H1 (cell line): Measurements from ENCODE around the gene PCBP4. TPM values are rescaled to one million over a fixed set of nuclear protein-coding genes. Genes with fewer than 3 reads are reported as not detected.

Experiments used
- CTCF ChIA-PET: fragments of 300-600 bp; sonication (Branson Sonifier 250); formaldehyde crosslinking; loops from one replicate; lab custom pipeline; 2021; ENCODE audit not compliant: partially characterized antibody; lab: Charles Lee
- POLR2A ChIA-PET: fragments of 300-600 bp; sonication (Branson Sonifier 250); formaldehyde crosslinking; loops from one replicate; lab custom pipeline; 2021; ENCODE audit warnings: inconsistent platforms; ENCODE audit not compliant: partially characterized antibody; lab: Charles Lee
- DNase-seq, 2 experiments: peaks; one replicate each; pipeline versions ENCODE4 v3.0.0 to v3.0.0-alpha.2; 2010 to 2022; ENCODE audit warnings: low spot score in 2 of 2, low read depth in 1 of 2, mixed read lengths in 1 of 2
- FAIRE-seq: peaks from 2 replicates; lab custom pipeline; 2011; peaks lifted over from hg19 to GRCh38; lab: Jason Lieb, UNC
- H2AFZ ChIP-seq: 2 replicates; pipeline ENCODE4 v1.8.1; 2012; ENCODE audit warnings: low read length, inconsistent platforms
- H2AK5ac ChIP-seq: 2 replicates; pipeline ENCODE4 v1.6.1; 2013; ENCODE audit warnings: low read depth, low read length
- H2BK120ac ChIP-seq: replicated peaks from 2 replicates; pipeline ENCODE3; 2013; ENCODE audit warnings: low read depth, low read length, inconsistent platforms
- H2BK12ac ChIP-seq: 2 replicates; pipeline ENCODE4 v1.6.1; 2013; ENCODE audit warnings: low read depth, low read length
- H2BK15ac ChIP-seq: 2 replicates; pipeline ENCODE4 v1.6.1; 2013; ENCODE audit warnings: low read length
- H2BK20ac ChIP-seq: 2 replicates; pipeline ENCODE4 v1.6.1; 2013; ENCODE audit warnings: low read length
- H2BK5ac ChIP-seq: 2 replicates; pipeline ENCODE4 v1.6.1; 2013; ENCODE audit warnings: low read depth, low read length
- H3K14ac ChIP-seq: 2 replicates; pipeline ENCODE4 v1.6.1; 2013; ENCODE audit warnings: inconsistent platforms; ENCODE audit not compliant: insufficient read length
- H3K18ac ChIP-seq: 2 replicates; pipeline ENCODE4 v1.6.1; 2013; ENCODE audit warnings: low read length; ENCODE audit errors: extremely low read depth
- H3K23ac ChIP-seq: 2 replicates; pipeline ENCODE4 v1.6.1; 2013; ENCODE audit warnings: inconsistent platforms; ENCODE audit not compliant: insufficient read length
- H3K23me2 ChIP-seq: 2 replicates; pipeline ENCODE4 v1.6.1; 2013; ENCODE audit warnings: low read depth, low read length
- H3K27ac ChIP-seq: 2 replicates; pipeline ENCODE4 v1.6.1; 2011; ENCODE audit warnings: low read depth, low read length, inconsistent platforms
- H3K27me3 ChIP-seq, 4 experiments: replicated peaks in 1 of 4; 1 replicate in 1 of 4; 2 replicates in 3 of 4; pipeline versions ENCODE4 v1.6.1 to v1.8.1; 2011 to 2013; ENCODE audit warnings: low read length in 3 of 4, mild to moderate bottlenecking in 3 of 4, inconsistent platforms in 2 of 4, mixed read lengths in 2 of 4, moderate library complexity in 1 of 4; ENCODE audit not compliant: control insufficient read depth in 3 of 4, insufficient read depth in 3 of 4; ENCODE audit errors: extremely low read depth in 1 of 4
- H3K36me3 ChIP-seq, 4 experiments: 2 replicates each; pipeline versions ENCODE4 v1.6.1 to v1.8.1; 2011 to 2013; ENCODE audit warnings: mild to moderate bottlenecking in 4 of 4, low read length in 3 of 4, moderate library complexity in 2 of 4, control low read depth in 1 of 4, inconsistent platforms in 1 of 4; ENCODE audit not compliant: insufficient read depth in 4 of 4, control insufficient read depth in 2 of 4
- H3K4ac ChIP-seq: replicated peaks from 2 replicates; pipeline ENCODE3; 2013; ENCODE audit warnings: low read length, low read depth, mixed read lengths, inconsistent platforms; ENCODE audit not compliant: insufficient read length
- H3K4me1 ChIP-seq, 4 experiments: replicated peaks in 1 of 4; 1 replicate in 1 of 4; 2 replicates in 3 of 4; pipeline versions ENCODE4 v1.6.1 to v1.8.1; 2011 to 2013; ENCODE audit warnings: low read length in 3 of 4, inconsistent platforms in 2 of 4, mixed read lengths in 1 of 4; ENCODE audit not compliant: insufficient read depth in 4 of 4, control insufficient read depth in 3 of 4
- H3K4me2 ChIP-seq, 2 experiments: 2 replicates each; pipeline versions ENCODE4 v1.6.1 to v1.8.1; 2011 to 2013; ENCODE audit warnings: low read depth in 2 of 2, low read length in 2 of 2, control low read depth in 1 of 2, inconsistent platforms in 1 of 2, mild to moderate bottlenecking in 1 of 2; ENCODE audit not compliant: insufficient read depth in 1 of 2
- H3K4me3 ChIP-seq, 4 experiments: fragments of 200-600, 300-600 bp in 1 of 4; sonication (generic), shearing (Covaris generic), sonication (Bioruptor Twin) in 1 of 4; 2 replicates each; pipeline versions ENCODE4 v1.5.1 to v1.8.1; 2011 to 2016; ENCODE audit warnings: low read length in 4 of 4, low read depth in 3 of 4, control low read depth in 2 of 4, inconsistent platforms in 2 of 4, mild to moderate bottlenecking in 2 of 4, mixed read lengths in 1 of 4, moderate library complexity in 1 of 4; ENCODE audit not compliant: insufficient read depth in 2 of 4; ENCODE audit errors: extremely low read depth in 1 of 4
- H3K56ac ChIP-seq: replicated peaks from 2 replicates; pipeline ENCODE3; 2013; ENCODE audit warnings: low read depth, mild to moderate bottlenecking, mixed read lengths, low read length, inconsistent platforms; ENCODE audit not compliant: insufficient read length
- H3K79me1 ChIP-seq: 2 replicates; pipeline ENCODE4 v1.6.1; 2013; ENCODE audit warnings: low read depth, low read length, control low read depth
- H3K79me2 ChIP-seq, 2 experiments: 2 replicates each; pipeline versions ENCODE4 v1.6.1 to v1.8.1; 2012 to 2013; ENCODE audit warnings: low read length in 2 of 2, mild to moderate bottlenecking in 2 of 2, inconsistent platforms in 1 of 2; ENCODE audit not compliant: insufficient read depth in 2 of 2, control insufficient read depth in 1 of 2
- H3K9ac ChIP-seq, 4 experiments: replicated peaks in 1 of 4; 1 replicate in 1 of 4; 2 replicates in 3 of 4; pipeline versions ENCODE4 v1.6.1 to v1.8.1; 2011 to 2013; ENCODE audit warnings: low read depth in 3 of 4, low read length in 3 of 4, control low read depth in 2 of 4, mild to moderate bottlenecking in 2 of 4, moderate library complexity in 2 of 4, inconsistent platforms in 1 of 4; ENCODE audit errors: extremely low read depth in 1 of 4
- H3K9me3 ChIP-seq, 2 experiments: 2 replicates each; pipeline versions ENCODE4 v1.6.1 to v1.8.1; 2012 to 2013; ENCODE audit warnings: mild to moderate bottlenecking in 2 of 2, moderate library complexity in 2 of 2, control low read depth in 1 of 2, inconsistent platforms in 1 of 2, low read depth in 1 of 2, low read length in 1 of 2, mixed read lengths in 1 of 2; ENCODE audit not compliant: insufficient read depth in 2 of 2
- H4K20me1 ChIP-seq, 2 experiments: replicated peaks in 1 of 2; 2 replicates each; pipeline versions ENCODE3 to v1.8.1; 2011 to 2013; ENCODE audit warnings: inconsistent platforms in 2 of 2, low read length in 2 of 2, mild to moderate bottlenecking in 1 of 2; ENCODE audit not compliant: insufficient read depth in 2 of 2, control insufficient read depth in 1 of 2
- H4K5ac ChIP-seq: 2 replicates; pipeline ENCODE4 v1.6.1; 2013; ENCODE audit warnings: low read length, low read depth, mixed read lengths, inconsistent platforms; ENCODE audit not compliant: insufficient read length
- H4K8ac ChIP-seq: 2 replicates; pipeline ENCODE4 v1.8.0; 2013; ENCODE audit warnings: mild to moderate bottlenecking, moderate library complexity, low read length, inconsistent platforms; ENCODE audit not compliant: insufficient read depth; ENCODE audit errors: extremely low read depth
- H4K91ac ChIP-seq: replicated peaks from 2 replicates; pipeline ENCODE3; 2013; ENCODE audit warnings: low read length, mixed read lengths, inconsistent platforms; ENCODE audit not compliant: insufficient read length
- BRCA1 ChIP-seq: IDR thresholded peaks from 2 replicates; pipeline ENCODE4 v1.6.1; 2012; ENCODE audit warnings: low read depth, low read length, improper control_type of control experiment
- CEBPB ChIP-seq: IDR thresholded peaks from 2 replicates; pipeline ENCODE4 v1.6.1; 2012; ENCODE audit warnings: low read depth, low read length
- CHD2 ChIP-seq: IDR thresholded peaks from 2 replicates; pipeline ENCODE4 v1.6.1; 2012; ENCODE audit warnings: low read length, improper control_type of control experiment
- CREB1 ChIP-seq: IDR thresholded peaks from 2 replicates; pipeline ENCODE4 v1.6.1; 2012; ENCODE audit warnings: inconsistent platforms
- EP300 ChIP-seq, 2 experiments: IDR thresholded peaks; 1 replicate in 1 of 2; 2 replicates in 1 of 2; pipeline ENCODE4 v1.6.1; 2011 to 2012; ENCODE audit warnings: low read depth in 2 of 2, low read length in 2 of 2, mild to moderate bottlenecking in 2 of 2, borderline replicate concordance in 1 of 2, inconsistent platforms in 1 of 2, moderate library complexity in 1 of 2
- FOSL1 ChIP-seq: IDR thresholded peaks from 2 replicates; pipeline ENCODE4 v1.6.1; 2011; ENCODE audit warnings: mild to moderate bottlenecking, low read depth, low read length, moderate library complexity; ENCODE audit not compliant: insufficient read depth
- JUND ChIP-seq: IDR thresholded peaks from 2 replicates; pipeline ENCODE4 v1.6.1; 2011; ENCODE audit warnings: mild to moderate bottlenecking, improper control_type of control experiment, low read length
- KDM1A ChIP-seq: fragments of 200-600, 300-600 bp; sonication (generic); IDR thresholded peaks from 2 replicates; pipeline ENCODE4 v1.7.1; 2016; ENCODE audit warnings: mild to moderate bottlenecking, low read length, borderline replicate concordance
- POLR2AphosphoS5 ChIP-seq: IDR thresholded peaks from 2 replicates; pipeline ENCODE4 v1.6.1; 2011; ENCODE audit warnings: low read depth, low read length
- RFX5 ChIP-seq: IDR thresholded peaks from 2 replicates; pipeline ENCODE4 v1.6.1; 2011; ENCODE audit warnings: low read depth, low read length, improper control_type of control experiment, borderline replicate concordance
- SIRT6 ChIP-seq: IDR thresholded peaks from one replicate; pipeline ENCODE4 v1.7.1; 2012; ENCODE audit warnings: low read length, inconsistent platforms
- SIX5 ChIP-seq: IDR thresholded peaks from 2 replicates; pipeline ENCODE4 v1.6.1; 2011; ENCODE audit warnings: mild to moderate bottlenecking, low read depth, low read length
- SP4 ChIP-seq: IDR thresholded peaks from 2 replicates; pipeline ENCODE4 v1.6.1; 2012; ENCODE audit warnings: low read length, inconsistent platforms
- TAF7 ChIP-seq: optimal IDR thresholded peaks from 2 replicates; pipeline ENCODE3; 2011; ENCODE audit warnings: low read depth, mild to moderate bottlenecking, inconsistent platforms, low read length, moderate library complexity, borderline replicate concordance
- YY1 ChIP-seq: IDR thresholded peaks from 2 replicates; pipeline ENCODE4 v1.6.1; 2011; ENCODE audit warnings: low read depth, mild to moderate bottlenecking, low read length
- WGBS, 2 experiments: shearing (Covaris generic) in 1 of 2; methylation state at CpG; one replicate each; pipeline versions ENCODE4 v1.1.6 to v1.1.7; 2013 to 2015; ENCODE audit warnings: low lambda C conversion rate in 2 of 2, mixed read lengths in 2 of 2, inconsistent platforms in 1 of 2, low coverage in 1 of 2, missing lambda C conversion rate in 1 of 2; ENCODE audit not compliant: insufficient replicate concordance in 2 of 2, insufficient coverage in 1 of 2, insufficient read length in 1 of 2; ENCODE audit errors: extremely low coverage in 1 of 2, missing lambda C conversion rate in 1 of 2; 5-methylcytosine and 5-hydroxymethylcytosine counted together
- polyA plus RNA-seq, 7 experiments: library from polyadenylated mRNA; depleted of rRNA in 3 of 7; stranded (reverse) in 5 of 7; unstranded in 2 of 7; fragments of >200 nt in 5 of 7; fragments of 200-250 nt in 2 of 7; gene quantifications; 1 replicate in 5 of 7; 2 replicates in 1 of 7; 4 replicates in 1 of 7; pipeline versions ENCODE4 v1.2.1 to v1.2.3, GENCODE V29; 2011 to 2013; ENCODE audit warnings: missing spikeins in 2 of 7, mixed read lengths in 2 of 7
- total RNA-seq: library from RNA; stranded (reverse); fragmentation: NEBNext Ultra II Directional; extraction: Animal tissue kit (Norgen Biotek cat#: 25700); gene quantifications from 2 replicates; pipeline ENCODE4 v1.2.1, GENCODE V29; 2021

Gene PCBP4
- total and polyA plus RNA-seq, 2 of the 8 experiments (the other 6 are each of a cell fraction or from before 2014, with no cell fraction given), result 16.4 to 34.1 TPM

- Histone ChIP-seq H3K27me3 (no peaks in the 10 kb centered on the region; a peak in 3 of 7 replicates), H4K91ac (peak overlapping the region; percentile 88), H3K56ac (no peak overlapping the region), H4K5ac (no peak overlapping the region), H3K23me2 (peaks cover 7% of the 10 kb centered on the region; the same call in 1 of the 2 replicates), H3K18ac (peak overlapping the region; percentile 71), H3K4me2 (peak overlapping the region in 1 of 2 experiments; percentile 73; a peak in 2 of 4 replicates), H2BK5ac (0 out of 2 replicates have a peak overlapping the region, but pooled peaks have one; percentile 50), H2AK5ac (peak overlapping the region; percentile 49; the same call in 1 of the 2 replicates), H2BK15ac (peak overlapping the region; percentile 33; the same call in 1 of the 2 replicates), H4K20me1 (peaks cover 0 to 1% of the 10 kb centered on the region in 2 experiments), H3K79me2 (no peaks in the 10 kb centered on the region), H2BK20ac (0 out of 2 replicates have a peak overlapping the region, but pooled peaks have one; percentile 13), H2BK120ac (no peak overlapping the region), H3K36me3 (no peaks in the 10 kb centered on the region), H3K14ac (no peak overlapping the region), H3K27ac (no peak overlapping the region), H3K4me3 (no peak overlapping the region), H3K9me3 (no peaks in the 10 kb centered on the region), H3K9ac (0 out of 7 replicates have a peak overlapping the region, but pooled peaks of 1 of the 4 experiments have one; percentile 28), H2AFZ (no peak overlapping the region), H4K8ac (no peak overlapping the region), H3K23ac (no peak overlapping the region), H3K4ac (peak overlapping the region; percentile 27), H3K79me1 (no peaks in the 10 kb centered on the region), H2BK12ac (peak overlapping the region; percentile 52; the same call in 1 of the 2 replicates), H3K4me1 (peaks cover 8 to 46% (median 33%) of the 10 kb centered on the region in 4 experiments)
- TF ChIP-seq FOSL1 (no peak), SIX5 (no peak), POLR2AphosphoS5 (no peak), CREB1 (no peak), KDM1A (no peak), RFX5 (no peak), TAF7 (no peak), CEBPB (no peak), YY1 (no peak), EP300 (IDR thresholded peaks at IDR 0.05; ENCODE audit: borderline replicate concordance in 1 of 2, low read depth in 2 of 2, low read length in 2 of 2) (no peak), JUND (no peak), BRCA1 (no peak), CHD2 (no peak), SIRT6 (no peak), SP4 (no peak)
- POLR2A ChIA-PET, result interaction anchor here (7.2 kb wide), 1 partner anchor 14 kb away, joined by 95 read pairs; the partner anchor contains the start of gene RPL29
- CTCF ChIA-PET, result interaction anchor here (0.8 to 24.7 kb wide), 11 partner anchors 10 to 225 kb away, joined by 3 to 984 read pairs (median 4); partner anchors contain the start of genes ABHD14B and DUSP7
- FAIRE-seq (no peak), DNase-seq (no peak)
- WGBS, 2 experiments, result 88% methylated on average over 6 of the region's 6 CpGs; no CpG with 5 or more reads in 1 of the 2 experiments
These were observed 39.5 kb upstream of the PCBP4 start for GRCh38 chr3:52006820-52007133.
